DND-41 (cell line): ENCODE data around the gene HACD4.

Source experiments
- ATAC-seq: fragments of 200-7000 bp; cut with Tn5 transposase; 3 replicates; pipeline ENCODE4 v1.9.1; 2021; ENCODE audit warnings: low read depth; ENCODE audit not compliant: insufficient read depth
- DNase-seq: peaks from one replicate; pipeline ENCODE4 v3.0.0-alpha.2; 2020
- H2AFZ ChIP-seq: 2 replicates; pipeline ENCODE4 v1.6.0; 2012; ENCODE audit warnings: low read depth, low read length
- H3K27ac ChIP-seq: 2 replicates; pipeline ENCODE4 v1.5.1; 2012; ENCODE audit warnings: low read length, inconsistent platforms
- H3K27me3 ChIP-seq: fragments of 200-600 bp; sonication (generic); 2 replicates; pipeline ENCODE4 v1.6.0; 2012; ENCODE audit warnings: low read length, mild to moderate bottlenecking, inconsistent platforms; ENCODE audit not compliant: insufficient read depth, poor library complexity
- H3K36me3 ChIP-seq: 2 replicates; pipeline ENCODE4 v1.5.1; 2012; ENCODE audit warnings: low read length, inconsistent platforms; ENCODE audit not compliant: insufficient read depth
- H3K4me1 ChIP-seq: 2 replicates; pipeline ENCODE4 v1.5.1; 2012; ENCODE audit warnings: mild to moderate bottlenecking, low read length; ENCODE audit not compliant: insufficient read depth
- H3K4me2 ChIP-seq: 2 replicates; pipeline ENCODE4 v1.6.0; 2012; ENCODE audit warnings: mild to moderate bottlenecking, moderate library complexity, low read length, inconsistent platforms; ENCODE audit not compliant: insufficient read depth
- H3K4me3 ChIP-seq, 2 experiments: fragments of 200-600 bp in 1 of 2; shearing (Covaris generic) in 1 of 2; 2 replicates each; pipeline ENCODE4 v1.5.1; 2012 to 2016; ENCODE audit warnings: inconsistent platforms in 2 of 2, low read length in 2 of 2, mild to moderate bottlenecking in 2 of 2, low read depth in 1 of 2, moderate library complexity in 1 of 2
- H3K79me2 ChIP-seq: 2 replicates; pipeline ENCODE4 v1.6.0; 2012; ENCODE audit warnings: low read length, inconsistent platforms; ENCODE audit not compliant: insufficient read depth
- H3K9ac ChIP-seq: 2 replicates; pipeline ENCODE4 v1.6.0; 2012; ENCODE audit warnings: low read depth, mild to moderate bottlenecking, inconsistent platforms, low read length, moderate library complexity
- H3K9me3 ChIP-seq: 2 replicates; pipeline ENCODE4 v1.5.1; 2012; ENCODE audit warnings: low read length, moderate library complexity, mild to moderate bottlenecking, inconsistent platforms; ENCODE audit not compliant: insufficient read depth, severe bottlenecking
- H4K20me1 ChIP-seq: 2 replicates; pipeline ENCODE4 v1.6.0; 2012; ENCODE audit warnings: low read length; ENCODE audit not compliant: insufficient read depth
- EZH2 ChIP-seq: IDR thresholded peaks from 3 replicates; pipeline ENCODE4 v1.6.1; 2012; ENCODE audit warnings: borderline replicate concordance, low read depth, mild to moderate bottlenecking, moderate library complexity, low read length, inconsistent platforms; ENCODE audit not compliant: severe bottlenecking
- TF ChIP-seq, protein P1 (sequence below): IDR thresholded peaks from 2 replicates; pipeline ENCODE4 v1.5.1; 2012; ENCODE audit warnings: borderline replicate concordance, low read length, moderate library complexity, mild to moderate bottlenecking; ENCODE audit not compliant: poor library complexity, severe bottlenecking; ENCODE audit errors: extremely low read depth

The HACD4 gene

DNA sequence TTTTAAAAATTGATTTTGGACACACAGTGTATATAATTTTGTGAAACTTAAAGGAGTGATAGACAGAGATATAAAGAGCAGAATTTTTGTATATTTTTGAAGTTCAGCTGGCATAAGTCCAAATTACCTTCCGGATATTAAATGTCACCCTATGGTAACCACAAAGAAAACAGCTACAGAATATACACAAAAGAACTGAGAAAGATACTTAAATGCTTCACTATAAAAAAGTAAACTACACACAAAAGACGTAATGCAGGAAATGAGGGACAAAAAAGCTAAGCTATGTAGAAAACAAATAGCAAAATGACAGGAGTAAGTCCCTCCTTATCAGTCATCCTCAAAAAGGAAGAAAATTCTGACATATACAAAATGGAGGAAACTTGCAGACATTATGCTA lies 29.4 kb downstream of the HACD4 start:
- Histone ChIP-seq H3K79me2 (no peaks in the 10 kb centered on the region), H4K20me1 (no peaks in the 10 kb centered on the region), H3K27me3 (no peaks in the 10 kb centered on the region), H3K9ac (peak overlapping the region; percentile 31), H2AFZ (peak overlapping the region; percentile 43), H3K9me3 (peaks cover 11% of the 10 kb centered on the region), H3K27ac (peak overlapping the region; percentile 67), H3K4me1 (peaks cover 26% of the 10 kb centered on the region), H3K4me3 (peak overlapping the region in 1 of 2 experiments; percentile 16; a peak in 1 of 4 replicates), H3K4me2 (peak overlapping the region; percentile 51), H3K36me3 (peaks cover 18% of the 10 kb centered on the region)
- DNase-seq (no peak), ATAC-seq (peak; percentile 57)
- TF ChIP-seq, protein P1, sequence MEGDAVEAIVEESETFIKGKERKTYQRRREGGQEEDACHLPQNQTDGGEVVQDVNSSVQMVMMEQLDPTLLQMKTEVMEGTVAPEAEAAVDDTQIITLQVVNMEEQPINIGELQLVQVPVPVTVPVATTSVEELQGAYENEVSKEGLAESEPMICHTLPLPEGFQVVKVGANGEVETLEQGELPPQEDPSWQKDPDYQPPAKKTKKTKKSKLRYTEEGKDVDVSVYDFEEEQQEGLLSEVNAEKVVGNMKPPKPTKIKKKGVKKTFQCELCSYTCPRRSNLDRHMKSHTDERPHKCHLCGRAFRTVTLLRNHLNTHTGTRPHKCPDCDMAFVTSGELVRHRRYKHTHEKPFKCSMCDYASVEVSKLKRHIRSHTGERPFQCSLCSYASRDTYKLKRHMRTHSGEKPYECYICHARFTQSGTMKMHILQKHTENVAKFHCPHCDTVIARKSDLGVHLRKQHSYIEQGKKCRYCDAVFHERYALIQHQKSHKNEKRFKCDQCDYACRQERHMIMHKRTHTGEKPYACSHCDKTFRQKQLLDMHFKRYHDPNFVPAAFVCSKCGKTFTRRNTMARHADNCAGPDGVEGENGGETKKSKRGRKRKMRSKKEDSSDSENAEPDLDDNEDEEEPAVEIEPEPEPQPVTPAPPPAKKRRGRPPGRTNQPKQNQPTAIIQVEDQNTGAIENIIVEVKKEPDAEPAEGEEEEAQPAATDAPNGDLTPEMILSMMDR = no peak
- no peak for TF ChIP-seq EZH2

DNA sequence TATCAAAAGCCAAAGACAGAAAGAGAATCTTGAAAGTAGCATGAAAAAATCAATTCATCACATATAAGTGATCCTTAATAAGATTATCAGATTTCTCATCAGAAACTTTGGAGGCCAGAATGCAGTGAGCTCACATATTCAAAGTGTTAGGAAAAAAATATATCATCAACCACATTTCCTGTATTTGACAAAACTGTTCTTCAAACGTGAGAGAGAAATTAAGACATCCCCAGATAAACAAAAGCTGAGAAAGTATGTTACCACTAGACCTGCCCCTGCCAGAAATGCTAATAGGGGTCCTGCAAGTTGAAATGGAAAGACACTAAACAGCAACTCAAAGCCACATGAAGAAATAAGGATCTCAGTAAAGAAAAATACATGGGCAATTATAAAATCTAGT lies 29.9 kb downstream of the HACD4 start:
- TF ChIP-seq EZH2 = no peak
- TF ChIP-seq, protein P1 = no peak
- H3K9me3 ChIP-seq = peaks cover 11% of the 10 kb centered on the region
- H3K9ac ChIP-seq = peak overlapping the region; percentile 31
- H3K27me3 ChIP-seq = no peaks in the 10 kb centered on the region
- H3K4me1 ChIP-seq = peaks cover 26% of the 10 kb centered on the region
- H3K4me3 ChIP-seq = no peak overlapping the region
- H3K79me2 ChIP-seq = no peaks in the 10 kb centered on the region
- no peaks in the 10 kb centered on the region for H4K20me1 ChIP-seq
- DNase-seq (peak; percentile 35), ATAC-seq (peak; percentile 87)
- peak overlapping the region; percentile 67 for H3K27ac ChIP-seq
- peak overlapping the region; percentile 51 for H3K4me2 ChIP-seq
- H3K36me3 ChIP-seq = peaks cover 18% of the 10 kb centered on the region
- H2AFZ ChIP-seq = no peak overlapping the region

DNA sequence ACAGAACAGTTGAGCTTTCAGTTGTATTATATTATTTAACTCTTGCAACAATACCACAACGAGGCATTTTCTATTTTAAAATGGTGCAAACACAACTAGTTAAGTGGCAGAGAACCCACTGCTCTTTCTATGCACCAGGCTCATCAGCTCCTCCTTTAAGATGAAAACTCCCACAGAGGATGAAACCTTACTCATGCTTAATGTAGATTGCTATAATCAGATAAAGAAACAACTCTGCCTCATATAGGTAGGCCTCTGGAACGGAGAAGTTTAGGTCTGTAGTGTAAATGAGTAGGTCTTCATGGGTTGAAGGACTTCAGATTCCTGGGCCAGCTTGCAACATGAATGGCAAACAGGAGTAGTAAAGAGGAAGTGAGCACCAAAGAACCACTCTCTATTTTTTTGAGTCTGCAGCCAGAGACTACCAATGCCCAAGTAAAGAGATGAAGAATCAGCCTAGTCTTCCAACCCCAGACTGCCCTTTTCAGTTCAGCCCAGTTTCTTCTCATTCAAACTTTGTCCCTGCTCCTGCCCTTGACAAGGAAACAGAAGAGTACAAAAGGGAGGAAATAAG lies 33.9 kb downstream of the HACD4 start:
- no peak overlapping the region for H3K4me2 ChIP-seq
- H3K27ac ChIP-seq = no peak overlapping the region
- ATAC-seq (no peak), DNase-seq (no peak)
- H4K20me1 ChIP-seq = no peaks in the 10 kb centered on the region
- peaks cover 38% of the 10 kb centered on the region for H3K36me3 ChIP-seq
- peaks cover 11% of the 10 kb centered on the region for H3K9me3 ChIP-seq
- no peak overlapping the region for H3K9ac ChIP-seq
- H3K79me2 ChIP-seq = no peaks in the 10 kb centered on the region
- no peak overlapping the region for H3K4me3 ChIP-seq
- no peak overlapping the region for H2AFZ ChIP-seq
- H3K4me1 ChIP-seq = peaks cover 19% of the 10 kb centered on the region
- no peak for TF ChIP-seq EZH2
- TF ChIP-seq, protein P1 = no peak
- no peaks in the 10 kb centered on the region for H3K27me3 ChIP-seq

DNA sequence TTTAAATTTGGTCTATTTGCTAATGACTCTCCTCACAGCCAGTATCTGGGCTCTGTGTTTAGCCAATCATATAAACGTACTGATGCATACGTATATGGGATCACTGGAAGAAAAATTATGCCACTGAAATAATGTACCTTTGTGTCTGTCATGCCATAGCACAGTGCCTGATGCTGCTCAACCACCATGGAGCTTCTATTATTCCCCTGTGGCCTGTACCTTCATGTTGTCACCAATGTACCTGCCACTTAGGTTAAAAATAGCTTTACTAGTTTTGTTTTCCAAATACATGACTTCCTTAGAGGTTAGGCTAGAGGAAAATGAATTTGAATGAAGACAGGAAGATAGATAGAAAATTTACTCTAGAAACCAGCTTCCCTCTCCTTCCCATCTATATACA lies 34.6 kb downstream of the HACD4 start:
- Histone ChIP-seq H3K4me1 (peaks cover 11% of the 10 kb centered on the region), H3K27me3 (no peaks in the 10 kb centered on the region), H3K4me3 (no peak overlapping the region), H3K79me2 (no peaks in the 10 kb centered on the region), H2AFZ (no peak overlapping the region), H3K36me3 (peaks cover 38% of the 10 kb centered on the region), H3K27ac (no peak overlapping the region), H3K4me2 (no peak overlapping the region), H3K9me3 (peaks cover 11% of the 10 kb centered on the region), H3K9ac (no peak overlapping the region), H4K20me1 (no peaks in the 10 kb centered on the region)
- TF ChIP-seq EZH2 = no peak
- TF ChIP-seq, protein P1 = no peak
- DNase-seq (no peak), ATAC-seq (no peak)
